Ectodermal cell (in vitro differentiated cells): ENCODE results near the gene HGFAC.

ENCODE experiments used
- H3K27ac ChIP-seq: 2 replicates; pipeline ENCODE4 v1.7.0; 2013; ENCODE audit warnings: mild to moderate bottlenecking, low read depth, low read length; ENCODE audit not compliant: insufficient read depth, poor library complexity, severe bottlenecking
- H3K27me3 ChIP-seq: 2 replicates; pipeline ENCODE4 v1.7.0; 2013; ENCODE audit warnings: mild to moderate bottlenecking, low read length; ENCODE audit not compliant: insufficient read depth, control insufficient read depth, poor library complexity, severe bottlenecking
- H3K36me3 ChIP-seq: one replicate; pipeline ENCODE4 v1.7.0; 2013; ENCODE audit warnings: low read length; ENCODE audit not compliant: control insufficient read depth, insufficient read depth
- H3K4me1 ChIP-seq: one replicate; pipeline ENCODE4 v1.7.0; 2013; ENCODE audit warnings: low read length; ENCODE audit not compliant: control insufficient read depth, insufficient read depth
- H3K4me3 ChIP-seq: 2 replicates; pipeline ENCODE4 v1.7.0; 2013; ENCODE audit warnings: low read depth, low read length, control low read depth; ENCODE audit not compliant: insufficient read depth
- H3K9me3 ChIP-seq: 2 replicates; pipeline ENCODE4 v1.7.0; 2013; ENCODE audit warnings: mild to moderate bottlenecking, low read length, moderate library complexity; ENCODE audit not compliant: control insufficient read depth
- WGBS, 2 experiments: methylation state at CpG; one replicate each; pipeline ENCODE4 v1.1.7; 2013; ENCODE audit warnings: missing lambda C conversion rate in 2 of 2; 5-methylcytosine and 5-hydroxymethylcytosine counted together

Gene HGFAC

GRCh38 chr4:3411676-3412075 is 30.1 kb upstream of the HGFAC start:
- WGBS, 2 experiments, result 89 to 90% methylated on average over 17 of the region's 17 CpGs
- H3K4me1 ChIP-seq, result peaks cover 35% of the 10 kb centered on the region
- no peaks in the 10 kb centered on the region for H3K9me3 ChIP-seq
- no peak overlapping the region for H3K4me3 ChIP-seq
- no peaks in the 10 kb centered on the region for H3K36me3 ChIP-seq
- no peaks in the 10 kb centered on the region for H3K27me3 ChIP-seq
- H3K27ac ChIP-seq, result no peak overlapping the region

DNA sequence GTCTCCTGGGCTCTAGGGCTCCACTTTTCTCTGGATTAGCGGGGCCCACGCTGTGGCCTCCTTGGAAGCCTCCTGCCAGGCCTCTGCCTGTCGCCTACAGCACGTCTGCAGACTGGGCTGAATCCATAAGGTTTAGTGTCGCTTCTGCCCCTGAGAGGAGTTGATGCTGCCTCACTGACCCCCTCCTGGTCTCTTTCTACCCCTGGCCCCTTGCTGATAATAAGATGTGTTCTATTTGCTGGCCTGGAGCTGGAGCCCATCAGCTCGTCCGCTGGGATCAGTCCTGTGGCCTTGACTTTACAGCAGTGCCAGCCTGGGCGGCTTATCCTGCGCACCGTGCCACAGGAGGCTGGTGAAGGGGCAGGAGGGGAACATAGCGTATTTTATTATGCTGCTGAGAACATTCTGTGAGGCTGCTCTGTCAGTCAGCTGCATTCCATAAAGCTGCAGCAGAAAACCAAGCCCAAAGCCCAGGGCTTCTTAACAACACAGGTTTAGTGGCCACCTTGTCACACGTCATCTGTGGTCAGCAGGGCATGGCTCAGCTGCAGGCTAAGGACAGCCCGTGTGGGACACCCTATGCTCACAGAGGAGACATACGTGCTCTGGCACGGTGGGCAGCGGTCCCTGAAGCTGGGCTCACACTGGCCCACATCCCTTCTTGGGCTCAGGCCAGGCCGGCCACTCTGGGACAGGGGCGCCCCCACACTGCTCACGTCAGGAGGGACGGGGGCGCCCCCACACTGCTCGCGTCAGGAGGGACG is 29.3 kb upstream of the HGFAC start:
- H3K4me1 ChIP-seq, result peaks cover 35% of the 10 kb centered on the region
- WGBS, 2 experiments, result 88 to 92% methylated on average over 21 to 24 of the region's 24 CpGs
- no peaks in the 10 kb centered on the region for H3K27me3 ChIP-seq
- no peak overlapping the region for H3K4me3 ChIP-seq
- H3K36me3 ChIP-seq, result peaks cover under 1% of the 10 kb centered on the region
- no peak overlapping the region for H3K27ac ChIP-seq
- H3K9me3 ChIP-seq, result no peaks in the 10 kb centered on the region

DNA sequence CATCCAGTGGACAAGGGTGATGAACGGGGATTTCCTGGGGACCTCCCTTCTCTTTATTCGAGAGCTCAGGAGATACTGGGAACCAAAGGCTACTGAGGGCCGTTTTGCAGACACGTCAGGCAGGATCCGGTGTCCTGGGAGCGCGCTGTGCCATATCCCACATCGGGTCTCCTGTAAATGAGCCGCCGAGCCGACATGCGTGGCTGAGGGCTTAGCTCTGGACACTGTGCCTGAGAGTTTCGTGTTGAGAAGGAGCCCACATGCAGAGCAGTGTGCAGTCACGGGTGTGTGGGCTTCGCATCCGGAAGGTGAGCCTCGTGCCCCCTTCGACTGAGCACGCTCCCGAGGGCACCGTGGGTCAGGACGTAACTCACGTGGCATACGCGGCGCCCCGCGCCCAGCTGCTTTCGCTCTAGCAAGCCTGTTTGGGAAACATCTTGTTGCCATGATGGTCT is 28.5 kb upstream of the HGFAC start:
- no peaks in the 10 kb centered on the region for H3K27me3 ChIP-seq
- H3K27ac ChIP-seq, result no peak overlapping the region
- H3K9me3 ChIP-seq, result no peaks in the 10 kb centered on the region
- H3K4me3 ChIP-seq, result no peak overlapping the region
- 94% methylated on average over 29 of the region's 29 CpGs for WGBS, 2 experiments
- H3K4me1 ChIP-seq, result peaks cover 32% of the 10 kb centered on the region
- H3K36me3 ChIP-seq, result peaks cover 7% of the 10 kb centered on the region

DNA sequence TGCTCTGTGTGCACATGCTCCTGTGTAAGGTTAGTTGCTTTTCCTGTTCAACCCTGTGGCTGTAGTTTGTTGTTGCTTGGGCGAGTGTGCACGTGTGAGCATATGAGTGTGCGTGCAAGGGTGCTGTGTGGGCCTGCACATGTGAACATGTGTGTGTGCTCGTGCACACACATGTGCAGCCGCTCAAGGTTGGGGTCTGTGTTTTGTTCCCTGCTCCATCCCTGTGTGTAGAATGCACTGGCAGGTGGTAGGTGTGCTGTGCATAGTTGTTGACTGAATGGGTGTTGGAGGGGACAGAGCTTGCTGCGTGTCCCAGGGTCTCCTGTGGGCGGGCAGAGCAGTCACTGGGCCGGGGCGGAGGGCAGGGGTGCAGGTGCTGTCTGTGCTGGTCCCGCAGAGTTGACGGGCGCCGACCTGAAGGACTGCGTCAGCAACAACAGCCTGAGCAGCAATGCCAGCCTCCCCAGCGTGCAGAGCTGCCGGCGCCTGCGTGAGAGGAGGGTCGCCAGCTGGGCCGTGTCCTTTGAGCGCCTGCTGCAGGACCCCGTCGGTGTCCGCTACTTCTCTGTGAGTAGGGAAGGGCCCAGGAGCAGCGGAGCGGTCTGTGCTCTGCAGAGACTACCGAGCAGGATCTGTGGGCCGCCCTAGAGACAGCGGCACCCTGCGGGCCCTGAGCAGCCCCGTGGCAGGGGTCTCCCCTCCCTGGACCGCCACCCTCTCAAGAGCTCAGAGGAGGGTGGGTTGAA is 27.9 kb upstream of the HGFAC start:
- Histone ChIP-seq H3K36me3 (peaks cover 7% of the 10 kb centered on the region), H3K9me3 (no peaks in the 10 kb centered on the region), H3K27me3 (no peaks in the 10 kb centered on the region), H3K4me3 (no peak overlapping the region), H3K27ac (peak overlapping the region; percentile 61), H3K4me1 (peaks cover 26% of the 10 kb centered on the region)
- 87% methylated on average over 32 of the region's 32 CpGs for WGBS, 2 experiments

GRCh38 chr4:3414421-3415279 is 27.1 kb upstream of the HGFAC start:
- Histone ChIP-seq H3K9me3 (no peaks in the 10 kb centered on the region), H3K4me1 (peaks cover 19% of the 10 kb centered on the region), H3K4me3 (no peak overlapping the region), H3K36me3 (peaks cover 7% of the 10 kb centered on the region), H3K27ac (peak overlapping the region; percentile 61), H3K27me3 (no peaks in the 10 kb centered on the region)
- 94% methylated on average over 37 of the region's 37 CpGs for WGBS, 2 experiments

DNA sequence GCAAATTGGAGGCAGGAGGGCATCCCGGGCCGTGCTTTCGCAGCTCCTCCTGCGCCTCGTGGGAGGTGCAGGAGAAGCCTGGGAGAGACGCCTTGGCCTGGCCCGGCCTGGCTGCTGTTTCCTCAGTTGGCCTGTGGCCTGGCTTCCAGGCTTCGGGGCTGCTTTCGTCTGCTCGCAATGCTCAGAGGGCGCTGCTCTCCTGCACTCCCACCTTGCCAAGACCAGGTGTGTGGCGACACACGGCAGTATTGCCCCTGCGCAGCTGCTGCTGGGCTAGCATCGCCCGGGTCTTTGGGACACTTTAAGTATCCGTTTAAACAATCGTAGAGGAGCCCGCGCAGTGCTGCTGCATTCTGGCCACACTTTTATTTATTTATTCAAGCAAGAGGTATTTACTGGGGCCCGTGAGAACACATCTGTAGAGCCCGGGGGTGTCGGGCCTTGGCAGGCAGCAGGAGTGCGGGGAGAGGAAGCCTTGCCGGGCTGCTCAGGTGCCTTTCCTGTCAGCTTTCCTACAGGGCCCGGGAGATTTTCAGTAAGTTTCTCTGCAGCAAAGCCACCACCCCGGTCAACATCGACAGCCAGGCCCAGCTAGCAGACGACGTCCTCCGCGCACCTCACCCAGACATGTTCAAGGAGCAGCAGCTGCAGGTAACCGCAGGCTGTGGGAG is 26.2 kb upstream of the HGFAC start:
- Histone ChIP-seq H3K27me3 (no peaks in the 10 kb centered on the region), H3K4me3 (no peak overlapping the region), H3K4me1 (peaks cover 16% of the 10 kb centered on the region), H3K9me3 (no peaks in the 10 kb centered on the region), H3K36me3 (peaks cover 7% of the 10 kb centered on the region), H3K27ac (no peak overlapping the region)
- WGBS, 2 experiments, result 93 to 95% methylated on average over 33 of the region's 33 CpGs

GRCh38 chr4:3416270-3416669 is 25.5 kb upstream of the HGFAC start:
- WGBS, 2 experiments, result 91 to 92% methylated on average over 17 to 18 of the region's 18 CpGs
- peaks cover 16% of the 10 kb centered on the region for H3K4me1 ChIP-seq
- H3K27me3 ChIP-seq, result no peaks in the 10 kb centered on the region
- H3K9me3 ChIP-seq, result no peaks in the 10 kb centered on the region
- H3K4me3 ChIP-seq, result no peak overlapping the region
- H3K36me3 ChIP-seq, result peaks cover 7% of the 10 kb centered on the region
- no peak overlapping the region for H3K27ac ChIP-seq

DNA sequence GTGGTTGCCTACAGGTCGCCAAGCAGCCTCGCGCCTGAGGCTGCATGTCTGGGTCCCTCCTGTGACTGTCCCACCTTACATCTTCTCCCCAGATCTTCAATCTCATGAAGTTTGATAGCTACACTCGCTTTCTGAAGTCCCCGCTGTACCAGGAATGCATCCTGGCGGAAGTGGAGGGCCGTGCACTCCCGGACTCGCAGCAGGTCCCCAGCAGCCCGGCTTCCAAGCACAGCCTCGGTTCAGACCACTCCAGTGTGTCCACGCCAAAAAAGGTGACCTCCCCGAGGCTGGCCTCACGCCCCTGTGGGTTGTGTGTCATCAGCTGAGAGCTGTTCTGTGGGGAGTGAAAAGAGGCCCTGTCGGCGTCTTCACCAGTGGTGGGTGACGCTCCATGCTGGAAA is 24.9 kb upstream of the HGFAC start:
- peaks cover 15% of the 10 kb centered on the region for H3K4me1 ChIP-seq
- no peak overlapping the region for H3K4me3 ChIP-seq
- WGBS, 2 experiments, result 94 to 96% methylated on average over 17 of the region's 17 CpGs
- H3K27me3 ChIP-seq, result no peaks in the 10 kb centered on the region
- no peak overlapping the region for H3K27ac ChIP-seq
- H3K9me3 ChIP-seq, result no peaks in the 10 kb centered on the region
- peaks cover 7% of the 10 kb centered on the region for H3K36me3 ChIP-seq

DNA sequence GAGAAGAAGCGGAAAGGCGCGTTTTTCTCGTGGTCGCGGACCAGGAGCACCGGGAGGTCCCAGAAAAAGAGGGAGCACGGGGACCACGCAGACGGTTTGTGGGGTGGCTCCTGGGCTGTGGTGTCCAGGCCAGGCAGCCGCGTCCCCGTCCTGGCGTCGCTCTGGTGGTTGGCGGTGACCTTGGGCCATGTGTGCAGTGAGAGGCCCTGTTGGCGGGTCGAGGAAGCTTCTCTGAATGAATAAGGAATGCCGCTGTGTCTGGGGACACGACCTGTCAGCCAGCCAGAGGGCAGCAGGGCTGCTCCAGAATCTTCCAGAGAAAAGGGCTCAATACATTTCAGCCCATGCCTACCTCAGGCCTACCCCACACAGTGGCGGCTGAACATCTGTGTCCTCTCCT is 24.3 kb upstream of the HGFAC start:
- WGBS, 2 experiments, result 95 to 96% methylated on average over 21 of the region's 21 CpGs
- no peak overlapping the region for H3K4me3 ChIP-seq
- H3K36me3 ChIP-seq, result peaks cover 7% of the 10 kb centered on the region
- H3K9me3 ChIP-seq, result no peaks in the 10 kb centered on the region
- no peaks in the 10 kb centered on the region for H3K27me3 ChIP-seq
- H3K4me1 ChIP-seq, result peaks cover 9% of the 10 kb centered on the region
- H3K27ac ChIP-seq, result no peak overlapping the region
